Mucosa of descending colon (tissue), 3 donors: ENCODE data around the gene CAD. TPM values are rescaled to one million over a fixed set of nuclear protein-coding genes. Genes with fewer than 3 reads are reported as not detected.
A peak's percentile ranks its signal among the peaks of the same experiment; 100 is the strongest.

Experiments
- ATAC-seq: fragments of 200-7000 bp; cut with Tn5 transposase; one replicate; pipeline ENCODE4 v1.9.1; 2020; ENCODE audit warnings: mild to moderate bottlenecking, moderate library complexity
- DNase-seq, 3 donors: peaks; one replicate each; pipeline ENCODE4 v3.0.0-alpha.2; 2020
- H3K36me3 ChIP-seq: fragments of 200-600 bp; one replicate; pipeline ENCODE4 v1.8.0; 2021; ENCODE audit warnings: low read depth, mild to moderate bottlenecking
- H3K4me1 ChIP-seq: fragments of 200-600 bp; one replicate; pipeline ENCODE4 v1.8.0; 2021; ENCODE audit warnings: low read depth, mild to moderate bottlenecking
- H3K4me3 ChIP-seq: fragments of 200-600 bp; one replicate; pipeline ENCODE4 v1.8.0; 2021; ENCODE audit warnings: mild to moderate bottlenecking
- H3K9me3 ChIP-seq: fragments of 200-600 bp; one replicate; pipeline ENCODE4 v1.8.0; 2021; ENCODE audit warnings: mild to moderate bottlenecking
- intact Hi-C, 2 donors: fragments of 100-400 bp; cut with DNase I in 1 of 2; cut with micrococcal nuclease in 1 of 2; formaldehyde crosslinking; loops; one replicate each; pipeline versions ENCODE4 v1.11.0 to v1.11.1; 2022; cut with DNase I, micrococcal nuclease
- total RNA-seq, 3 donors: library from RNA; stranded (reverse); fragmentation: NEBNext Ultra II Directional in 2 of 3; extraction: Animal tissue kit (Norgen Biotek cat#: 25700) in 2 of 3; gene quantifications; one replicate each; pipeline versions ENCODE4 v1.2.1 to v1.2.4, GENCODE V29; 2021 to 2023
- TF ChIP-seq, protein P1 (sequence below): fragments of 200-600 bp; IDR thresholded peaks from one replicate; pipeline ENCODE4 v1.8.0; 2022; ENCODE audit warnings: antibody characterized with exemption, mild to moderate bottlenecking
- donor health status: DM: no; HTN: no; CAD: no; lungs with moderate emphysema.
- donor health status: DM: no; HTN: no; CAD: no.
- donor health status: DM: no; HTN: yes; CAD: no.

The CAD gene
- total RNA-seq, 3 donors from 2014 or later, result 22.7 to 29.8 (median 24.7) TPM

DNA sequence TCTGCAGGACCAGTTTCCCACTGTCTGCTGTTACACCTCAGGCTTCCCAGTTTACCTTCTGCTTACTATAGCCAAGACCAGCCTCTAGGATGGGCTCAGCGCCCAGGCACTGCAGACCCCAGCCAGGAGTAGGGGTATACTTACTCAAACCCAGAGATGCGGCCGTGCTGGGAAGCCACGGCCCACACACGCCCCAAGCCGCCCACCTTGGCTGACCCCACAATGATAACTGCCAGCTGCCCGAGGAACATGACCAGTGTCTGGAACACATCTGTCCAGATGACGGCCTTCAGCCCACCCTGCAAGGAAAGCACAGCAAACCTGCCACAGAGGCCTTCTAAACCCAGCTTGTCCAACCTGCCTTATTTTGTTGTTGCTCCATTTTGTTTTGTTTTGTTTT is 12.0 kb upstream of the CAD start:
- ATAC-seq, result no peak
- Histone ChIP-seq H3K9me3 (no peaks in the 10 kb centered on the region), H3K4me1 (peaks cover 8% of the 10 kb centered on the region), H3K36me3 (no peaks in the 10 kb centered on the region), H3K4me3 (no peak overlapping the region)
- TF ChIP-seq, protein P1, sequence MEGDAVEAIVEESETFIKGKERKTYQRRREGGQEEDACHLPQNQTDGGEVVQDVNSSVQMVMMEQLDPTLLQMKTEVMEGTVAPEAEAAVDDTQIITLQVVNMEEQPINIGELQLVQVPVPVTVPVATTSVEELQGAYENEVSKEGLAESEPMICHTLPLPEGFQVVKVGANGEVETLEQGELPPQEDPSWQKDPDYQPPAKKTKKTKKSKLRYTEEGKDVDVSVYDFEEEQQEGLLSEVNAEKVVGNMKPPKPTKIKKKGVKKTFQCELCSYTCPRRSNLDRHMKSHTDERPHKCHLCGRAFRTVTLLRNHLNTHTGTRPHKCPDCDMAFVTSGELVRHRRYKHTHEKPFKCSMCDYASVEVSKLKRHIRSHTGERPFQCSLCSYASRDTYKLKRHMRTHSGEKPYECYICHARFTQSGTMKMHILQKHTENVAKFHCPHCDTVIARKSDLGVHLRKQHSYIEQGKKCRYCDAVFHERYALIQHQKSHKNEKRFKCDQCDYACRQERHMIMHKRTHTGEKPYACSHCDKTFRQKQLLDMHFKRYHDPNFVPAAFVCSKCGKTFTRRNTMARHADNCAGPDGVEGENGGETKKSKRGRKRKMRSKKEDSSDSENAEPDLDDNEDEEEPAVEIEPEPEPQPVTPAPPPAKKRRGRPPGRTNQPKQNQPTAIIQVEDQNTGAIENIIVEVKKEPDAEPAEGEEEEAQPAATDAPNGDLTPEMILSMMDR, result no peak
- DNase-seq, result no peak
- intact Hi-C loops, result loop anchor here in 1 of 2 donors (10.0 kb wide), 1 partner anchor 110 kb away; no protein-coding TSS in a partner anchor

DNA sequence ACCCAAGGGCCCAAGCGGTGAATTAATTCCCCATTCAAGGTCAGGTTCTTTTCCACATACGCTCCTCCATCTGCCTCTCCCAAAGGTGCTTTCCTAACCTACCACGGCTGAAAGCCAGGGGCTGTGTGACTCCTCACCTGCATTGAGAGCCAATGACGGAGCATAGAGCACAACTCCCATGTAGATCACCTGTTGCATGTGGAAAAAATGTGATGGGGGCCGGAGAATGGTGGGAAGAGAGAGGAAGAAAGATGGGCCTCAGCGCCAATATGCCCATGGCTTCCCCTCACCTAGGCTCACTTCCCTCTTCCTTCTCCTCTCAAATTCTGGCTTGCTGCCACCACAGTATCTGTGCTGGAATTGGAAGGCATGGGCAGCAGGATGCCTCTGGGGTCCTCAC is 10.8 kb upstream of the CAD start:
- TF ChIP-seq, protein P1, result no peak
- no peak for DNase-seq
- intact Hi-C loops, result loop anchor here in 1 of 2 donors (10.0 kb wide), 1 partner anchor 112 kb away; no protein-coding TSS in a partner anchor
- Histone ChIP-seq H3K36me3 (no peaks in the 10 kb centered on the region), H3K9me3 (no peaks in the 10 kb centered on the region), H3K4me1 (peaks cover 17% of the 10 kb centered on the region), H3K4me3 (no peak overlapping the region)
- no peak for ATAC-seq

DNA sequence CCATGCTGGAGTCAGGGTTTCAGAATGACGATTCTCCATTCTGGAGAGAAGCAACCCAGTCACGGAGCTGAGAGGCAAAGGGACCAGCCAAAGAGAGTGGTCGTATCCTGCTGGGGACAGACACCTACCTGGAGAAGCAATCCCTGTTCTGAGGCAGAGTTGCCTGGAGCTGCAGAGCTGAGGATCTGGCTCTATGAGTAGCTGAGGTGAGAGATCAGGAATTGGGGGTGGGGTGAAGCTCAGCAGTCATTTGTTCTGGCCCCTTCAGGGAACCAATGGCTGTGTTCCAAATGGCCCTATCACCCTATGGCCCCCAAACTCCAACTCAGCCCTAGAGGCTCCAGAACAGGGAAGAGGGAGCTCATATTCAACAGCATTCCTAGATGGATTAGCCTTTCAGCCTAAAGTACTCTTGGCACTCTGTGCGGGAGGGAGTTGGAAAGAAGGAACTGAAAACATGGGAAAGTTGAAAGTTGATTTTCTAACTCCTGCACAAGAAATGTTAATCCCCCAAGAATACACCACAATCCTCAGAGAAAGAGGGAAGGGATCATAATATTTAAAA is 8.6 kb upstream of the CAD start:
- intact Hi-C loops, result loop anchor here in 1 of 2 donors (10.0 kb wide), 1 partner anchor 114 kb away; no protein-coding TSS in a partner anchor
- H3K4me3 ChIP-seq, result no peak overlapping the region

DNA sequence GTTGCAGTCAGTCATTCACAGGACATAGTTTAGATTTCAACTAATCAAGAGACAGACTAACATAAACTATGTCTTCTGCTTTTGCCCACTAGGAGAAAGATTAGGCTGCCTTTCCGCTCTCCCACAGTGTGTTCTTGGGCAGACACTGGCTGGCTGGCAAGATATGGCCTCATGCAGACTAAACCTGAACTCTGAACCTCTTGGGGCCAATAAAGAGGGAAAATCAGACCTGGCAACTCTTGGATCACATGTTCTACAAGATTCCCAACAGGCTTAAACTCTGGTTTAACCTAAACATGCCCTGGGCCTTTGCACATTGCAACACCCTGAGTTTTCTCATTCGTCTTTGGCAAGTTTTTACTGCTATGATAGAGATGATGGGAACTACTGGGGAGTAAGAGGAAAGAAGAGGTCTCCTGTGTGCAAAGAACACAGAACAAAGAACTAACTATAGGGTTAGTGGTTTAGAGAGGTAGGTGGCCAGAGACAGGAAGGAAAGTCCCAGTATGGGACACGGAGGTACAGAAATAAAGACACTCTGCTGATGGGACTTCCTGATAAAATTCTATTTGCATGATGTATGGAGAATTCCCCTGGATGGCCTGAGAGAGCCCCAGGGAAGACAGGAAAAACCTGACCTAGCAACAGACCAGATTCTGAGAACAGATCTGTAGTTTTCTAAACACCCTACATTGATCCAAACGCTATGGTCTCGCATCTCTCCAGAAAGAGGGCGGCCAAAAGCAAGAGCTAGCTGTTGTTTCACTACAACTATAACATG is 7.4 kb upstream of the CAD start:
- TF ChIP-seq, protein P1, result no peak
- peaks cover 27% of the 10 kb centered on the region for H3K4me1 ChIP-seq
- H3K36me3 ChIP-seq, result no peaks in the 10 kb centered on the region
- peak in 2 of 3 donors; percentile 35 to 37 for DNase-seq
- no peaks in the 10 kb centered on the region for H3K9me3 ChIP-seq
- intact Hi-C loops, result loop anchor here (10.0 kb wide), 1 partner anchor 115 kb away; no protein-coding TSS in a partner anchor
- no peak overlapping the region for H3K4me3 ChIP-seq
- ATAC-seq, result peak; percentile 17

More for the DNA sequence above, 8.6 kb upstream of the CAD start:
- Histone ChIP-seq H3K36me3 (no peaks in the 10 kb centered on the region), H3K9me3 (no peaks in the 10 kb centered on the region), H3K4me1 (peaks cover 25% of the 10 kb centered on the region)
- no peak for ATAC-seq
- TF ChIP-seq, protein P1, result no peak
- no peak for DNase-seq

DNA sequence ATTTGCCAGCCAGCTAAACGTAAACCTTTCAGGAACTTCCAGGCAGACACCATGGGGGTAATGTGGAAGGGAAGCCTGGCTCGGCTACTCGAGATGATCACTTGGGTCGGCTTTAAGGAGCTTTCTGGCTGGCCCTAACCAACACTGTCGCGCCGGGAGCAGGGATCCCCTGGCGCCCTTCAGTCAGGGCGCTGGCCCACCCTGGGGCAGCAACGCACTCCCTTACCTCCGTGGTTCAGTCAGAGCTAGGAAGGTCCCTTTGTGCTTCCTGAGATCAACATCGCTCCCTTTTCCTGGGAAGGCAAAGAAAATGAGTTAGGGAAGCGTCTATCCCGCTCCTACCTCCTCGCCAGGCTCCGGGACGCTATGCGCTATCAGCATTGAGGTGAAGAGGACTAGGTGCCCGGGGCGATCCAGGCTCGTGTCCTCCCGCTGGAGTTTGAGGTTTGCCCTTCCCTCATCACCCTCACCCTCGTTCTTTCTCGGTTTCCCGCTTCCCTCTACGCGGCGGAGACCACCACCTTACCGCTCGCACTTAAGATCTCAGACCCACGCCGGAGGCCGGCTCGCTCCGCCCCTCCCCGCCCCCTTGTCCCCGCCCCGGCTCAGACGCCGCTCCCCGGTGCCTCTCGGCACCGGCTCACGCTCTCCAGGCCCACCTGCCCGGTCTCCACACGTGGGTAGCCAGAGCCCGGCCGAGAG is 5.8 kb upstream of the CAD start:
- peak in 2 of 3 donors; percentile 20 to 46 for DNase-seq
- Histone ChIP-seq H3K9me3 (no peaks in the 10 kb centered on the region), H3K4me3 (peak overlapping the region; percentile 54), H3K4me1 (peaks cover 27% of the 10 kb centered on the region), H3K36me3 (no peaks in the 10 kb centered on the region)
- peak; percentile 31 for ATAC-seq
- TF ChIP-seq, protein P1, result no peak
- intact Hi-C loops, result loop anchor here in 1 of 2 donors (10.0 kb wide), 1 partner anchor 117 kb away; no protein-coding TSS in a partner anchor
